SH-SY5Y (cell line): ENCODE measurements around the gene DKK3.

ENCODE experiments used
- GATA2 ChIP-seq: IDR thresholded peaks from 2 replicates; pipeline ENCODE4 v1.6.1; 2011; ENCODE audit warnings: mild to moderate bottlenecking, low read depth, low read length
- GATA3 ChIP-seq: IDR thresholded peaks from 2 replicates; pipeline ENCODE4 v1.6.1; 2011; ENCODE audit warnings: low read depth, mild to moderate bottlenecking, low read length, moderate library complexity

DNA sequence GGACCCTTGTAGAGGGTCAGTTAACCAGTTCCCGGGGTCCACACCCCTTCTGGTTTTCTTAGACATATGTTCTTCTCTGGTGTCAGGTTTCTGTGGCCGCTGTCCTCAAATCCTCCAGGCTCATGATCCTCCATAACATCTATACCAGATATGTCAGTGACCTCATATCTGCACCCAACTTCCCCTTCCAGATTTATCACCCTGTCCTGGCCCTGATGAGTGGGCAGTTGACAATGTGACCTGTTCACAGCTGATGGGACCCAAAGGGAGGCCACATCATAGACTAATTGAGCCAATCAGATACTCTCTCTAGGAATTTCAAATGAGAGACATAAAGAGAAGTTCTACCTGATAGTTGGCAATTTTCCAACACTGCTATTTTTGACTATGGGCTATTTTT is 5.1 kb downstream of the DKK3 start:
- TF ChIP-seq GATA3 (no peak), GATA2 (no peak)
